Neural cell (in vitro differentiated cells): ENCODE results near the gene MAML2. TPM values are rescaled to one million over a fixed set of nuclear protein-coding genes. Genes with fewer than 3 reads are reported as not detected.

ENCODE experiments used
- H2AFZ ChIP-seq: fragments of 200-600, 300-800 bp; sonication (generic), shearing (Covaris generic); 2 replicates; pipeline ENCODE4 v1.6.0; 2014; ENCODE audit warnings: low read depth, mild to moderate bottlenecking, antibody characterized with exemption, low read length, moderate library complexity
- H3F3A ChIP-seq: fragments of 200-600 bp; shearing (Covaris generic); 2 replicates; pipeline ENCODE4 v1.6.1; 2016; ENCODE audit warnings: mild to moderate bottlenecking, moderate library complexity, mixed read lengths, antibody characterized with exemption, low read length; ENCODE audit not compliant: insufficient read depth, poor library complexity, severe bottlenecking
- H3K27ac ChIP-seq: fragments of 200-600, 300-800 bp; sonication (generic), shearing (Covaris generic); 2 replicates; pipeline ENCODE4 v1.5.1; 2014; ENCODE audit warnings: mild to moderate bottlenecking, low read length, moderate library complexity
- H3K27me3 ChIP-seq: fragments of 300-800, 200-600 bp; sonication (generic), shearing (Covaris generic); 2 replicates; pipeline ENCODE4 v1.6.0; 2014; ENCODE audit warnings: mild to moderate bottlenecking, low read depth, low read length, moderate library complexity; ENCODE audit not compliant: insufficient read depth
- H3K36me3 ChIP-seq: fragments of 300-800, 200-600 bp; sonication (generic), shearing (Covaris generic); 2 replicates; pipeline ENCODE4 v1.5.1; 2014; ENCODE audit warnings: mild to moderate bottlenecking, antibody characterized with exemption, low read length, moderate library complexity; ENCODE audit not compliant: insufficient read depth
- H3K4me2 ChIP-seq: fragments of 300-800, 200-600 bp; sonication (generic), shearing (Covaris generic); 2 replicates; pipeline ENCODE4 v1.6.0; 2014; ENCODE audit warnings: mild to moderate bottlenecking, low read length
- H3K4me3 ChIP-seq: fragments of 300-800, 200-600 bp; sonication (generic), shearing (Covaris generic); 2 replicates; pipeline ENCODE4 v1.5.1; 2014; ENCODE audit warnings: mild to moderate bottlenecking, low read length, moderate library complexity
- H3K79me2 ChIP-seq: fragments of 200-600 bp; shearing (Covaris generic); replicated peaks from 2 replicates; pipeline ENCODE4 v1.6.0; 2014; ENCODE audit warnings: mild to moderate bottlenecking, low read length, moderate library complexity; ENCODE audit not compliant: insufficient read depth
- H3K9ac ChIP-seq: fragments of 300-800, 200-600 bp; sonication (generic), shearing (Covaris generic); 2 replicates; pipeline ENCODE4 v1.6.1; 2016; ENCODE audit warnings: mild to moderate bottlenecking, low read length, mixed read lengths
- H3K9me2 ChIP-seq: fragments of 200-600 bp; shearing (Covaris generic); 2 replicates; pipeline ENCODE4 v1.6.1; 2016; ENCODE audit warnings: mild to moderate bottlenecking, low read length, mixed read lengths; ENCODE audit not compliant: insufficient read depth
- H3K9me3 ChIP-seq: fragments of 200-600, 300-800 bp; sonication (generic), shearing (Covaris generic); 2 replicates; pipeline ENCODE4 v1.6.1; 2016; ENCODE audit warnings: mild to moderate bottlenecking, mixed run types, low read length, moderate library complexity, mixed read lengths
- H4K20me1 ChIP-seq: fragments of 200-600 bp; shearing (Covaris generic); 2 replicates; pipeline ENCODE4 v1.6.1; 2016; ENCODE audit warnings: mild to moderate bottlenecking, mixed run types; ENCODE audit not compliant: insufficient read depth
- CTCF ChIP-seq: fragments of 450-650 bp; IDR thresholded peaks from 2 replicates; pipeline ENCODE4 v1.5.1; 2014; ENCODE audit warnings: antibody characterized with exemption, mild to moderate bottlenecking, moderate library complexity; ENCODE audit not compliant: poor library complexity, severe bottlenecking
- EP300 ChIP-seq: fragments of 450-650 bp; conservative IDR thresholded peaks from 2 replicates; pipeline ENCODE4 v1.6.1; 2014; ENCODE audit warnings: antibody characterized with exemption, mild to moderate bottlenecking, moderate library complexity; ENCODE audit not compliant: poor library complexity, severe bottlenecking
- EZH2 ChIP-seq: fragments of 200-600, 300-800 bp; shearing (Covaris generic), sonication (generic); IDR thresholded peaks from 2 replicates; pipeline ENCODE4 v1.6.1; 2014; ENCODE audit warnings: antibody characterized with exemption, low read length, borderline replicate concordance, mild to moderate bottlenecking; ENCODE audit not compliant: insufficient read depth, poor library complexity, severe bottlenecking
- MXI1 ChIP-seq: fragments of 450-650 bp; conservative IDR thresholded peaks from 2 replicates; pipeline ENCODE4 v1.6.1; 2014; ENCODE audit warnings: antibody characterized with exemption, mild to moderate bottlenecking; ENCODE audit not compliant: poor library complexity, severe bottlenecking
- POLR2AphosphoS5 ChIP-seq: IDR thresholded peaks from 2 replicates; pipeline ENCODE4 v1.6.1; 2012
- RAD21 ChIP-seq: fragments of 450-650 bp; conservative IDR thresholded peaks from 2 replicates; pipeline ENCODE4 v1.6.1; 2014; ENCODE audit warnings: antibody characterized with exemption, mild to moderate bottlenecking, moderate library complexity
- REST ChIP-seq: IDR thresholded peaks from 2 replicates; pipeline ENCODE4 v1.6.1; 2012; ENCODE audit warnings: borderline replicate concordance
- SMC3 ChIP-seq: fragments of 450-650 bp; conservative IDR thresholded peaks from 2 replicates; pipeline ENCODE4 v1.6.1; 2014; ENCODE audit warnings: antibody characterized with exemption, mild to moderate bottlenecking, moderate library complexity; ENCODE audit not compliant: poor library complexity
- TAF1 ChIP-seq: IDR thresholded peaks from 2 replicates; pipeline ENCODE4 v1.6.1; 2012; ENCODE audit warnings: low read depth
- polyA plus RNA-seq: library from polyadenylated mRNA; depleted of rRNA; stranded (reverse); fragments of >200 nt; gene quantifications from 2 replicates; pipeline ENCODE4 v1.2.3, GENCODE V29; 2014

MAML2 gene
- polyA plus RNA-seq, 1 donor from 2014 or later, result 3.6 TPM

- Histone ChIP-seq H3K9me3 (no peaks in the 10 kb centered on the region), H3K27ac (no peak overlapping the region), H4K20me1 (no peaks in the 10 kb centered on the region), H3K27me3 (no peaks in the 10 kb centered on the region), H3K36me3 (peaks cover 19% of the 10 kb centered on the region), H3K9ac (no peak overlapping the region), H2AFZ (no peak overlapping the region), H3K9me2 (no peaks in the 10 kb centered on the region), H3F3A (no peaks in the 10 kb centered on the region), H3K79me2 (no peaks in the 10 kb centered on the region), H3K4me2 (no peak overlapping the region), H3K4me3 (no peak overlapping the region)
- no peak for TF ChIP-seq EZH2
These were observed 15.3 kb upstream of the MAML2 start for GRCh38 chr11:96358321-96358720.

- no peak overlapping the region for H3K4me3 ChIP-seq
- no peaks in the 10 kb centered on the region for H3F3A ChIP-seq
- H3K9ac ChIP-seq, result no peak overlapping the region
- TF ChIP-seq EP300 (no peak), TAF1 (no peak), EZH2 (no peak), MXI1 (no peak), SMC3 (no peak), POLR2AphosphoS5 (no peak), REST (no peak), RAD21 (no peak), CTCF (no peak)
- no peaks in the 10 kb centered on the region for H3K79me2 ChIP-seq
- no peaks in the 10 kb centered on the region for H3K27me3 ChIP-seq
- no peaks in the 10 kb centered on the region for H3K9me3 ChIP-seq
- no peaks in the 10 kb centered on the region for H3K9me2 ChIP-seq
- H4K20me1 ChIP-seq, result no peaks in the 10 kb centered on the region
- H3K4me2 ChIP-seq, result no peak overlapping the region
- no peak overlapping the region for H3K27ac ChIP-seq
- H2AFZ ChIP-seq, result no peak overlapping the region
- H3K36me3 ChIP-seq, result peaks cover 19% of the 10 kb centered on the region
These were observed 14.8 kb upstream of the MAML2 start for GRCh38 chr11:96357794-96358193.

GRCh38 chr11:96356848-96357247 is 13.9 kb upstream of the MAML2 start:
- no peak overlapping the region for H3K27ac ChIP-seq
- TF ChIP-seq POLR2AphosphoS5 (no peak), EP300 (no peak), CTCF (no peak), SMC3 (no peak), TAF1 (no peak), RAD21 (no peak), EZH2 (no peak), REST (no peak), MXI1 (no peak)

More at GRCh38 chr11:96356848-96357247, 13.9 kb upstream of the MAML2 start:
- H3K79me2 ChIP-seq, result no peaks in the 10 kb centered on the region
- no peak overlapping the region for H2AFZ ChIP-seq
- no peak overlapping the region for H3K9ac ChIP-seq
- no peaks in the 10 kb centered on the region for H4K20me1 ChIP-seq
- no peaks in the 10 kb centered on the region for H3K9me2 ChIP-seq
- H3K4me2 ChIP-seq, result no peak overlapping the region
- H3F3A ChIP-seq, result no peaks in the 10 kb centered on the region
- H3K9me3 ChIP-seq, result no peaks in the 10 kb centered on the region
- H3K27me3 ChIP-seq, result no peaks in the 10 kb centered on the region
- H3K4me3 ChIP-seq, result no peak overlapping the region
- H3K36me3 ChIP-seq, result peaks cover 19% of the 10 kb centered on the region
